ENCODE results near the gene SLC6A17. TPM values are rescaled to one million over a fixed set of nuclear protein-coding genes. Genes with fewer than 3 reads are reported as not detected.

The SLC6A17 gene
- polyA plus RNA-seq, 3 donors: not detected

DNA sequence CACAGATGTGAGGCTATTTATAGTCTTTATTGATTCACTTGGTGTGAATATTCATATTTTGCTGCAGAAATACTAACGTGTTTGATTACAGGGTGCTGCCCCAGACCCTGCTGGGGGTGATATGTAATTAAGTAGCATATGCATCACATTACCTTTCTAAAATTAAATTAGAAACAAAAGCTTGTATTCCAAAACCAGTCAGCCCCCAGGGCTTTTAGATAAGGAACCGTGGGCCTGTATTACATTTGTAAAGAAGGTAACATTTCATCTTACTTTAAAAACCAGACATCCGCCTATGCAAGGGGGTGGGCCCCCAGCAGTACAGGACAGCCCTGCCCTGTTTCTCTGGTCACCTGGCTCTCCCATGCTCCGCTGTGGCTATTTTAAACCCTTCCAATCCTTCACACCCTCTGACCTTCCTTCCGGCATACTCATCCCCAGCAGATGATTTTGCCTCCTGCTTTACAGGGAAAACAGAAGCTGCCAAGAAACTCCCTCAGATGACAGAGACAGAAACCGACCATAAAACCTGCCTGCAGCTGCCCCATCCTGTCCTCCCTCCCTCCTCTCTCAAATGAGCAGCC lies 37.8 kb downstream of the SLC6A17 start:
- Mint-ChIP-seq H3K36me3 (no peaks in the 10 kb centered on the region), H3K9me3 (no peaks in the 10 kb centered on the region), H3K4me3 (peak overlapping the region in 1 of 2 donors; percentile 18), H3K27me3 (ENCODE audit: low read depth in 3 of 3) (peaks cover 13 to 29% (median 14%) of the 10 kb centered on the region in 3 donors), H3K4me1 (no peaks in the 10 kb centered on the region), H3K27ac (no peak overlapping the region)
- no peak for DNase-seq
- no peak overlapping the region for H3K4me3 ChIP-seq (replicated peaks in 1 of 3; ENCODE audit: low read depth in 2 of 3, low read length in 3 of 3)
- H3K4me2 ChIP-seq (replicated peaks; ENCODE audit: extremely low read depth, low read length, poor library complexity, severe bottlenecking): no peak overlapping the region
- no peak overlapping the region for H3K27ac ChIP-seq (ENCODE audit: low read depth in 1 of 2, low read length in 2 of 2)
- 86% methylated on average over 4 of the region's 6 CpGs for WGBS (ENCODE audit: insufficient coverage)
- peaks cover 0 to 9% of the 10 kb centered on the region in 2 donors for H3K27me3 ChIP-seq (ENCODE audit: control insufficient read depth in 2 of 2, insufficient read depth in 2 of 2, low read length in 2 of 2)
- H4K20me1 ChIP-seq (ENCODE audit: insufficient read depth, low read length): no peaks in the 10 kb centered on the region
- H3K9me3 ChIP-seq (replicated peaks in 1 of 2; ENCODE audit: control insufficient read depth in 1 of 2, insufficient read depth in 1 of 2, low read length in 2 of 2): no peaks in the 10 kb centered on the region
- no peaks in the 10 kb centered on the region for H3K79me2 ChIP-seq (ENCODE audit: insufficient read depth, low read length)
- no peak overlapping the region for H3K9ac ChIP-seq (ENCODE audit: insufficient read depth, low read length, poor library complexity, severe bottlenecking)
- H2AFZ ChIP-seq (ENCODE audit: insufficient read depth, low read depth, low read length, poor library complexity, severe bottlenecking): no peak overlapping the region
- no peaks in the 10 kb centered on the region for H3K36me3 ChIP-seq (replicated peaks in 1 of 2; ENCODE audit: control insufficient read depth in 1 of 2, insufficient read depth in 2 of 2, low read length in 2 of 2)
- TF ChIP-seq, protein P1, sequence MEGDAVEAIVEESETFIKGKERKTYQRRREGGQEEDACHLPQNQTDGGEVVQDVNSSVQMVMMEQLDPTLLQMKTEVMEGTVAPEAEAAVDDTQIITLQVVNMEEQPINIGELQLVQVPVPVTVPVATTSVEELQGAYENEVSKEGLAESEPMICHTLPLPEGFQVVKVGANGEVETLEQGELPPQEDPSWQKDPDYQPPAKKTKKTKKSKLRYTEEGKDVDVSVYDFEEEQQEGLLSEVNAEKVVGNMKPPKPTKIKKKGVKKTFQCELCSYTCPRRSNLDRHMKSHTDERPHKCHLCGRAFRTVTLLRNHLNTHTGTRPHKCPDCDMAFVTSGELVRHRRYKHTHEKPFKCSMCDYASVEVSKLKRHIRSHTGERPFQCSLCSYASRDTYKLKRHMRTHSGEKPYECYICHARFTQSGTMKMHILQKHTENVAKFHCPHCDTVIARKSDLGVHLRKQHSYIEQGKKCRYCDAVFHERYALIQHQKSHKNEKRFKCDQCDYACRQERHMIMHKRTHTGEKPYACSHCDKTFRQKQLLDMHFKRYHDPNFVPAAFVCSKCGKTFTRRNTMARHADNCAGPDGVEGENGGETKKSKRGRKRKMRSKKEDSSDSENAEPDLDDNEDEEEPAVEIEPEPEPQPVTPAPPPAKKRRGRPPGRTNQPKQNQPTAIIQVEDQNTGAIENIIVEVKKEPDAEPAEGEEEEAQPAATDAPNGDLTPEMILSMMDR (IDR thresholded peaks at IDR 0.05): no peak
- no peaks in the 10 kb centered on the region for H3K4me1 ChIP-seq (ENCODE audit: control insufficient read depth in 1 of 2, insufficient read depth in 2 of 2, low read length in 2 of 2)
- intact Hi-C loops (cut with micrococcal nuclease): no loop called here

DNA sequence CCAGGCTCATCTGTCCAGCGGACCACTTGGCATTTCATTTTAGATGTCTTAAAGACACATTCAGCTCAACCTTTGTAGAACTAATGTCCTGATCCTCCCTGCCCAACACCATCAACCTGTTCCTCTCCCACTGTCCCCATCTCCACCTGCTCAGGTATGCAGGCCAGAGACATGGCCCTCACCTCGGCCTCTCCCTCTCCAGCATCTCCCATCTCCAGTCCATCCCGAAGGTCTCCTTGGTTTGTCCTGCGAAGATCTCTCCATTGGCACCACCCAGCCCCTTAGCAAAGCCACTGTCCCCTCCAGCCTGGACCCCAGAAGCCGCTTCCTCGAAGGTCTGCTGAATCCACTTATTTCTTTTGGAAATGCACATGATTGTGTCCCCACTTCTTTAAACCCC lies 38.9 kb downstream of the SLC6A17 start:
- Histone ChIP-seq H3K27me3 (ENCODE audit: control insufficient read depth in 2 of 2, insufficient read depth in 2 of 2, low read length in 2 of 2) (peaks cover 0 to 9% of the 10 kb centered on the region in 2 donors), H3K4me3 (replicated peaks in 1 of 3; ENCODE audit: low read depth in 2 of 3, low read length in 3 of 3) (no peak overlapping the region), H3K4me2 (replicated peaks; ENCODE audit: extremely low read depth, low read length, poor library complexity, severe bottlenecking) (no peak overlapping the region), H3K4me1 (ENCODE audit: control insufficient read depth in 1 of 2, insufficient read depth in 2 of 2, low read length in 2 of 2) (no peaks in the 10 kb centered on the region), H2AFZ (ENCODE audit: insufficient read depth, low read depth, low read length, poor library complexity, severe bottlenecking) (no peak overlapping the region), H3K9me3 (replicated peaks in 1 of 2; ENCODE audit: control insufficient read depth in 1 of 2, insufficient read depth in 1 of 2, low read length in 2 of 2) (no peaks in the 10 kb centered on the region), H3K9ac (ENCODE audit: insufficient read depth, low read length, poor library complexity, severe bottlenecking) (no peak overlapping the region), H3K36me3 (replicated peaks in 1 of 2; ENCODE audit: control insufficient read depth in 1 of 2, insufficient read depth in 2 of 2, low read length in 2 of 2) (no peaks in the 10 kb centered on the region), H4K20me1 (ENCODE audit: insufficient read depth, low read length) (no peaks in the 10 kb centered on the region), H3K27ac (ENCODE audit: low read depth in 1 of 2, low read length in 2 of 2) (no peak overlapping the region), H3K79me2 (ENCODE audit: insufficient read depth, low read length) (no peaks in the 10 kb centered on the region)
- Mint-ChIP-seq H3K27ac (no peak overlapping the region), H3K4me3 (no peak overlapping the region), H3K36me3 (no peaks in the 10 kb centered on the region), H3K27me3 (ENCODE audit: low read depth in 3 of 3) (peaks cover 13 to 29% (median 14%) of the 10 kb centered on the region in 3 donors), H3K4me1 (no peaks in the 10 kb centered on the region), H3K9me3 (no peaks in the 10 kb centered on the region)
- no peak for DNase-seq
- 96% methylated on average over 5 of the region's 6 CpGs for WGBS (ENCODE audit: insufficient coverage)
- TF ChIP-seq, protein P1 (IDR thresholded peaks at IDR 0.05): no peak
- intact Hi-C loops (cut with micrococcal nuclease): no loop called here
